ENCODE measurements around the gene LSM4.
A peak's percentile ranks its signal among the peaks of the same experiment; 100 is the strongest.

The LSM4 gene

DNA sequence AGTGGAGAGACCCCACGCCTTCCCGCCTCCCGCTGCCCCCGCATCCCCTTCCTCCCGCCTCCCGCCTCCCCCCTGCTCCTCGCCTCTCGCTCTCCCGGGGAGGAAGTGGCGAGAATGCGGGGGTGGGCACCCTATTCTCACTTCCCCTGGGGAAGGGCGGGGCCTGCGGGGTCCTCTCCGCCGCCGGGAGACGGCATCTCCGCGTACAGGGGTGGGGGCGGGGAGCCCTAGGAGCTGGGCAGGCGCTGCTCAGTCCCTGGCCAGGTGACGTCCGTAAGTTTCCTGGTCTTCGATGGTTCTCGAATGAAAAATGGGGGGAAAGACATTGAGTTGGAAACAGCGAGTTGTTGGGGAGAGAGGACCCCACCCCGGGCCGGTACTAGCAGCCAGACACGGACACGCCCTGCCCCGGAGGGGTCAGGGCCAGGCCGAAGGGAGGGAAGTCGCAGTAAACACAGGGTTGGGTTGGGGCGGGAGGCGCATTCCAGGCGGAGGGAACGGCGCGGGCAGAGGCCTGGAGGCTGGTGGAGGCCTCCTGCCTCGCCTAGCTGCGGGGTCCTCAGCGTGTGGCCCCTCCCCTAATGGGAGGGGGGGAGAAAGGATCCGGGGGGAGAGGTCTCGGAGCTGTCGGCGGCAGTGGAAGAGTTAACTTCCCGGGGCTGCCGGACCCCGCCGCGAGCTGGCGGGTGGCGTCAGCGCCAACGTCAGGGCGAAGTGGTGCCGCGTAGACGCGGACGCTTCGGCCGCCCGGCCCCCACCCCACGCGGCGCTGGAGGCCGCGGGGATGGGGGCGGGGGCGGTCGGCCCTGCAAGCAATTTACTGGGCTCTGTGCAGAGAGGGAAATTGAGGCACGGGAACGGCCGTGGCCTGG is 31.1 kb downstream of the LSM4 start:
- peak; percentile 50 to 78 (median 63) for DNase-seq

GRCh38 chr19:18291019-18291524 is 31.8 kb downstream of the LSM4 start:
- peak in 3 of 6 experiments; percentile 38 to 62 (median 44) for DNase-seq

DNA sequence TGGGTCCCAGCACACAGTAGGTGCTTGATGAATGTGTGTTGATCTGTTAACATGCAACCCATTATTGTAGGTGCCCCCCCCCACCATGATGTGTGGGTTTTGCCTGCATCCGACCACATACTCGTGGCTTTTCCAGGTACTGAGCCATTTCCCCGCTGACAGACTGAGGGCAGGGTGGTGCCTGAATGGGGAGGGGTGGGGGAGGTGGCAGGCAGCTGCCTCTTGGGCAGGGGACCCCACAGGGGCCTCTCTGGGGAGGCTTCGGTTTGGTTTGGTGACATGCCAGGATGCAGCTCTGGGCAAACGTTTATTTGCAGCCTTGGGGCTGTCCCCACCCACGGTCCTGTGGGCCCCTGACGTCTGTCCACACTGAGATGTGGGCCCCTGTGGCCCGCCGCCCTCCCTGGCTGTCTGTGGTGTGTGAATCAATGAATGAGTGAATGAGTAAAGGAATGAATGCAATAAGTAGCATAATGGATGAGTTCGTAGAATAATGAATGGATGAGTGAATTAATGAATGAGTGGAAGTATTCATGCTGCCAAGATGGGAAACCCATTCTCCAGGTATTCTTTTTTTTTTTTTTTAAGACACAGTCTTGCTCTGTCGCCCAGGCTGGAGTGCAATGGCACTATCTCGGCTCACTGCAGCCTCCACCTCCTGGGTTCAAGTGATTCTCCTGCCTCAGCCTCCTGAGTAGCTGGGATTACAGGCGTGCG is 32.4 kb downstream of the LSM4 start:
- DNase-seq = peak; percentile 45 to 68 (median 61)

GRCh38 chr19:18289471-18290301 is 33.2 kb downstream of the LSM4 start:
- peak in 1 of 6 experiments; percentile 42 for DNase-seq

DNA sequence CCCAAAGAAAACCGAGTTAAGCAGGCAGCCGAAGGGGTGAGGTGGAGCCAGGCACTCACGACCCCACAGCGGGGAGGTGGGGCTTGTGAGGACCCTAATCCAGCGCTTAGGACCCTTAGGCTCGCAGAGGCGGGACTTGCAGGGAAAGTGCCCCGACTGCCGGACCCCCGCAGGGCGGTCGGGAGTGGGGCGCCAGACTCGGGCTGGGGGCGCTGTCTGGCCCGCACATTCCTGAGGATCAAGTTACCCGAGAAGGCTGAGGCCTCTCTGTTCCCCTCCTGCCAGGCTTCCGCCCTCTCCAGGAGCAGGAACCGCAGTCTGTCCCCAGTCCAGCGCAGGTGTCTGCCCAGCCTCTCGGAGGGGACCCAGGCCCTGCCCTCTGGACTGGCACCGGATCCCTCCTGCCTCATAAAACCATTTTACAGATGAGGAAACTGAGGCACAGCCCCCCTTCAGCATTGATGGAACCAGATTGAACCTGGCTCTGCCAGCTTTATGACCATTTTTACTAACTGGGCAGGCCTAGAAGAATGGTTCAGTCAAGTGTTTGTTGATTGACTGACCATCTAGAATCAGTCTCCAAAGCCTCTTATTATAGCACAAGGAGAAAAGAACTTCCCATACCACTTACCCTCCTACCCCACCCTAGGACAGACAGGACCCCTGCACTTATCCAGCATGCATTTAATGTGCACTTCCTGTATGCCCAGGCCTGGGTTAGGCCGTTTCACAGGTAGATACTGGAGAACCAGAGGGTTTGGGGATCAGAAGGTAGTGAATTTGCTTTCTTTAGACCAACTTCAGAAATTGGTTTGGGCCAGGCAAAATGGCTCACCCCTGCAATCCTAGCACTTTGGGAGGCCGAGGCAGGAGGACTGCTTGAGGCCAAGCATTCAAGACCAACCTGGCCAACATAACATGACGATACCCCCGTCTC is 34.8 kb downstream of the LSM4 start:
- no peak for DNase-seq

GRCh38 chr19:18286973-18287635 is 35.8 kb downstream of the LSM4 start:
- DNase-seq = no peak

DNA sequence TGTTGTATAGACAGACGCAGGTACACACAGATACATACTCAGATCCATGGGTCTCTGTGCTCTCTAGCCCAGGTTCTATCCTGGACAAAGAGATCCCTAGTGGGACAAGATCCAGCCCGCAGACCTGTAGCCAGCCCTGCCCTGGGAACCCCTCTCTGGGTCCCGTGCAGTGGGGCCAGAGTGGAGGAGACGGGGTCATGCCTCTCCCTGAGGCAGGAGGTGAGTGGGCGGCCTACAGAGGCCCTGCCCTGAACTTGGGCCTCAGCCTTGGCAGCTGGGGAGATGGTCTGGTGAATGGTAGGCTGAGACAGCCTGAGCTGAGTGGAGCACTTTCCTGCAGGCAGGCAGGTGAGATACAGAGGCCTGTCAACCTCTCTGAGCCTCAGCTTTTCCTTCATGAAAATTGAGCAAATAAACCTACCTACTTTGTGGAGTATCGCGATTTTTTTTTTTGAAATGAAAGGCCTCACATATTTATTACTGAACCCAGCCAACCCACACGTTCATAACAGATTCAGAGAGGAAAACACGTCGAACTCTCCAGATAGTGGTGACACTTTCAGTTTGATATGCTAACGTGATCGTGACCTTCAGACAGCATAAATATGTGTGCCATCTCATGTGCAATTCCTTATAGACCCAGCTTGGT is 38.0 kb downstream of the LSM4 start:
- peak in 2 of 6 experiments; percentile 21 to 24 for DNase-seq

GRCh38 chr19:18283338-18283737 is 39.5 kb downstream of the LSM4 start:
- no peak for DNase-seq

- no peak for DNase-seq
These were observed 40.1 kb downstream of the LSM4 start for GRCh38 chr19:18282788-18283141.

GRCh38 chr19:18282021-18282787 is 40.7 kb downstream of the LSM4 start:
- peak in 1 of 6 experiments; percentile 46 for DNase-seq

DNA sequence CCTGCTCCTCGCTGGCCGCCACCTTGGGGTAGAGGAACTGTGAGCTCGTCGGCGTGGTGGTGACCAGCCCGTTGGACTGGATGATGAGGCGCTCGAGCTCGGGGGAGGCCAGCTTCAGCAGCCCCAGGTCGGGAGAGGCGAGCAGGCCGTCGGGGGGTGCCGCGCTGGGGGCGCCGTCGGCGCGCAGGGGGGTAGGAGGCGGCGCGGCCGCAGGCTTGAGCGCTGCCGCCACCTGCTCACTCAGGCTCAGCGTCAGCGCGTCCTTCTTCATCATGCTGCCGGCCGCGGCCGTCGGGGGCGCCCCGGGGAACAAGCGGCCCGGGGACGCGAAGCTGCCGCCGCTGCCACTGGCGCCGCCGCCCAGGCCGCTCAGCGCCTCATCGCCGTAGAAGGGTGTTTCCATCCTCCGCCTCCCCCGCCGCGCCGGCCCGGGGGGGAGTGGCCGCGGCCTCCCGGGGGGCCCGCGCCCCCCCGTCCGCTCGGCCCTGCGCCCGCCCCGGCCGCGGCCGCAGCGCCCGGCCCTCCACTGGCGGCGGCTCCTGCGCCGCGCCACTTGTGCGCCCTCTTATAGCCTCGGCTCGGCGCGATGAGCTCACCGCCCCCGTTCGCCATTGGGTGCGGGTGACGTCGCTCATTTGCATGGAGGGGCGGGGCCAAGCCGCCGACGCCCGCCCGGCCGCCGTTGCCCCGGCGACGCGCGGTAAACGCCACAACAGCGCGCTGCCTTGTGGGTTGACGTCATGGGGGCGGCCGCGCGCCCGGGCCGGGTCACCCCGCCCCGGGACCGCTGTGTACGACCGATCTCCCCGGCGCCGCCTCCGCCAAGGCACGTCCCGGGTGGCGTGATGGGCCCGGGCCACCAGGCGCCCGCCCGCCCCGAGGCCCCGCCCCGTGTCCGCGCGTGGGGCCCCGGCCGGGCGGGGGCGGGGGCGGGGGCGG is 41.5 kb downstream of the LSM4 start, which contains the start of gene JUND:
JUND (minus strand) TSS at position 541 of the 939 bp plus-strand sequence; CDS start at position 403, 138 bp downstream.
- peak; percentile 95 to 99 (median 97) for DNase-seq

- DNase-seq = peak; percentile 65 to 96 (median 80)
These were observed 42.4 kb downstream of the LSM4 start for GRCh38 chr19:18280247-18281081.

DNA sequence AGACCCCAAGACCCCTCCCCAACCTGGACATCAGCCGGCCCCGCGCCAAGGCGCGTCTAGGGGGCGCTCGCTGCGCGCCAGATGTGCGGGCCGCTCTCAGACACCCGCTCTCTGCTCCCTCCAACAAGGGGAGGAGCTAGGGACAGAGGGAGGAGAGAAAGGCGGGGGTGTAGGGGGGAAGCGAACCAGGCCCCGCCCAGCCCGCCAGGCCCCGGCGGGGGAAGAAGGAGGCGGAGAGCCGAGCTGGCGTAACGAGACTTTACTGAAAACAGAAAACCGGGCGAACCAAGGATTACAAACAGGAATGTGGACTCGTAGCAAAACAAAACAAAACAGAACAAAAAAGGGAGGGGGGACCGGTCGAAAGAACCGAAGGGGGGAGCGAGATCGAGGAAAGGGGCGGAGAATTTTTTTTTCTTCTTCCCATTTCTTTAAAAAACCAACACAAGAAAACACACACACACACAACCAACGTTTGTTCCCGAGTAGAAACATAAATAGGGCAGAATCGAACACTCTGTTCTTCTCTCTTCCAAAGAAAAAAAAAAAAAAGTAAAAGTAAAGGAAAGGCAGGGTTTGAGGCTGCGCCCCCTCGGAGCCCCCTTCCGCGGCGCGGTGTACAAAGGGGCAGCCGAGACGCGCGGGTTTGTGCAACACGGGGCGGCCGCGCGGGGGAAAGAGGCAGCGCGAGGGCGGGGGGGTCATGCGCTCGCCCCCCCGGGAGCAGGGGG is 43.2 kb downstream of the LSM4 start:
- peak; percentile 80 to 96 (median 92) for DNase-seq

- DNase-seq = no peak
These were observed 43.7 kb downstream of the LSM4 start for GRCh38 chr19:18279266-18279515.

- DNase-seq = peak; percentile 46 to 87 (median 60)
These were observed 44.2 kb downstream of the LSM4 start for GRCh38 chr19:18278521-18279265.

- peak in 4 of 6 experiments; percentile 32 to 74 (median 60) for DNase-seq
These were observed 48.0 kb downstream of the LSM4 start for GRCh38 chr19:18274781-18275356.
